Upper lobe of left lung (tissue), 6 donors: Measurements from ENCODE around the gene FGA. TPM values are rescaled to one million over a fixed set of nuclear protein-coding genes. Genes with fewer than 3 reads are reported as not detected.

Experiments used
- ATAC-seq, 2 donors: fragments of 200-7000 bp; cut with Tn5 transposase; one replicate each; pipeline ENCODE4 v1.9.1; 2022; ENCODE audit warnings: mild to moderate bottlenecking in 2 of 2, moderate library complexity in 2 of 2; ENCODE audit not compliant: low FRiP score in 2 of 2
- DNase-seq, 2 donors: peaks; one replicate each; pipeline ENCODE4 v3.0.0-alpha.2; 2019 to 2020
- H3K27ac ChIP-seq, 4 donors: fragments of 200-600 bp; sonication (generic); one replicate each; pipeline ENCODE4 v1.5.1; 2016 to 2019
- H3K27me3 ChIP-seq, 4 donors: fragments of 200-600 bp; sonication (generic); one replicate each; pipeline ENCODE4 v1.5.1; 2017 to 2019
- H3K36me3 ChIP-seq, 4 donors: fragments of 200-600 bp; sonication (generic); one replicate each; pipeline ENCODE4 v1.5.1; 2016 to 2019
- H3K4me1 ChIP-seq, 4 donors: fragments of 200-600 bp; sonication (generic); one replicate each; pipeline ENCODE4 v1.5.1; 2018 to 2019
- H3K4me3 ChIP-seq, 4 donors: fragments of 200-600 bp; sonication (generic); one replicate each; pipeline ENCODE4 v1.5.1; 2017 to 2019; ENCODE audit warnings: mild to moderate bottlenecking in 2 of 4, moderate library complexity in 1 of 4
- H3K9me3 ChIP-seq, 4 donors: fragments of 200-600 bp; sonication (generic); one replicate each; pipeline ENCODE4 v1.5.1; 2018 to 2019
- CTCF ChIP-seq, 6 experiments: fragments of 450-650 bp in 4 of 6; fragments of 200-600 bp in 2 of 6; sonication (generic) in 2 of 6; IDR thresholded peaks; one replicate each; pipeline ENCODE4 v1.5.1; 2016 to 2019; ENCODE audit warnings: antibody characterized with exemption in 6 of 6
- EP300 ChIP-seq, 4 donors: sonication (generic); formaldehyde crosslinking; IDR thresholded peaks; one replicate each; pipeline ENCODE4 v1.5.1; 2017; ENCODE audit warnings: antibody characterized with exemption in 4 of 4, control low read depth in 2 of 4
- POLR2A ChIP-seq, 4 donors: fragments of 450-650 bp; IDR thresholded peaks; one replicate each; pipeline ENCODE4 v1.5.1; 2016 to 2017; ENCODE audit warnings: antibody characterized with exemption in 4 of 4, mild to moderate bottlenecking in 2 of 4
- POLR2AphosphoS5 ChIP-seq, 2 donors: sonication (generic); formaldehyde crosslinking; IDR thresholded peaks; one replicate each; pipeline ENCODE4 v1.5.1; 2017; ENCODE audit warnings: antibody characterized with exemption in 2 of 2
- WGBS, 2 donors: methylation state at CpG; one replicate each; pipeline ENCODE4 v1.1.5; 2017 to 2018; 5-methylcytosine and 5-hydroxymethylcytosine counted together
- total RNA-seq, 6 donors: library from RNA; depleted of rRNA in 4 of 6; stranded (reverse); fragments of >200 nt in 4 of 6; gene quantifications; one replicate each; pipeline versions ENCODE4 v1.1.0 to v1.2.1, GENCODE V29; 2016 to 2021
- donor health status: DM: no; HTN: no; CAD: no; lungs with moderate emphysema.
- donor health status: DM: no; HTN: yes; CAD: no; lungs with severe emphysema.

Gene FGA
- total RNA-seq, 6 donors from 2014 or later: 1.0 to 30.7 (median 3.6) TPM

- no peaks in the 10 kb centered on the region for H3K9me3 ChIP-seq
- no peaks in the 10 kb centered on the region for H3K27me3 ChIP-seq
- TF ChIP-seq POLR2A (IDR thresholded peaks at IDR 0.05): no peak
- TF ChIP-seq CTCF (IDR thresholded peaks at IDR 0.05): no peak
- TF ChIP-seq POLR2AphosphoS5 (IDR thresholded peaks at IDR 0.05): no peak
- ATAC-seq (no peak), DNase-seq (no peak)
- H3K4me3 ChIP-seq: no peak overlapping the region
- no peak overlapping the region for H3K27ac ChIP-seq
- no peaks in the 10 kb centered on the region for H3K36me3 ChIP-seq
- WGBS, 2 donors: 49 to 53% methylated on average over 4 of the region's 4 CpGs
- no peaks in the 10 kb centered on the region for H3K4me1 ChIP-seq
Measured at GRCh38 chr4:154610582-154610981, 20.0 kb upstream of the FGA start.

DNA sequence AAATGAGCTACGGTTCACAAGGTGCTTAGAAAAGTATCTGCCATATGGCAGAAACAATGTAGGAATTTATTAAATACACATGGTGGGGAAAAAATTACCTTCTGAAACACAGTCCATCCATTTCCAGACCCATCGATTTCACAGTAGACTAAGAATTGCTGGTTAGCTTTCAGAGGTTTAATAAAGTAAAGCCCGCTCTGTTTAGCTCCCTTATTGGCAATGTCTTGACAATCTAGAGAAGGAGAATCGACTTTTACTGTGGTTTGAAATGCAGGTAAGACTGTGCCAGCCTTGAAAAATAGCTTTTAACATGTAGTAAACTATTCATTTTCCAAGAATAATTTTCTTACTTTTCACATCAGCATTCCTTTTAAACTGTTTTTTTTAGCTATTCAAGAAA, 19.0 kb upstream of the FGA start:
- no peaks in the 10 kb centered on the region for H3K9me3 ChIP-seq
- TF ChIP-seq POLR2A (IDR thresholded peaks at IDR 0.05) (no peak), CTCF (IDR thresholded peaks at IDR 0.05) (no peak), POLR2AphosphoS5 (IDR thresholded peaks at IDR 0.05) (no peak), EP300 (IDR thresholded peaks at IDR 0.05) (no peak)
- no peak overlapping the region for H3K27ac ChIP-seq
- DNase-seq (no peak), ATAC-seq (no peak)
- no peak overlapping the region for H3K4me3 ChIP-seq
- WGBS, 2 donors: 87 to 91% methylated on average over 4 of the region's 4 CpGs
- no peaks in the 10 kb centered on the region for H3K27me3 ChIP-seq
- no peaks in the 10 kb centered on the region for H3K36me3 ChIP-seq
- no peaks in the 10 kb centered on the region for H3K4me1 ChIP-seq

- TF ChIP-seq EP300 (IDR thresholded peaks at IDR 0.05) (no peak), CTCF (IDR thresholded peaks at IDR 0.05) (no peak), POLR2A (IDR thresholded peaks at IDR 0.05) (no peak), POLR2AphosphoS5 (IDR thresholded peaks at IDR 0.05) (no peak)
- H3K9me3 ChIP-seq: no peaks in the 10 kb centered on the region
- no peak overlapping the region for H3K27ac ChIP-seq
- H3K4me1 ChIP-seq: no peaks in the 10 kb centered on the region
- no peaks in the 10 kb centered on the region for H3K27me3 ChIP-seq
- no peaks in the 10 kb centered on the region for H3K36me3 ChIP-seq
- ATAC-seq (no peak), DNase-seq (no peak)
- 82 to 93% methylated on average over 3 of the region's 3 CpGs for WGBS, 2 donors
- no peak overlapping the region for H3K4me3 ChIP-seq
Measured at GRCh38 chr4:154608361-154609252, 18.1 kb upstream of the FGA start.

DNA sequence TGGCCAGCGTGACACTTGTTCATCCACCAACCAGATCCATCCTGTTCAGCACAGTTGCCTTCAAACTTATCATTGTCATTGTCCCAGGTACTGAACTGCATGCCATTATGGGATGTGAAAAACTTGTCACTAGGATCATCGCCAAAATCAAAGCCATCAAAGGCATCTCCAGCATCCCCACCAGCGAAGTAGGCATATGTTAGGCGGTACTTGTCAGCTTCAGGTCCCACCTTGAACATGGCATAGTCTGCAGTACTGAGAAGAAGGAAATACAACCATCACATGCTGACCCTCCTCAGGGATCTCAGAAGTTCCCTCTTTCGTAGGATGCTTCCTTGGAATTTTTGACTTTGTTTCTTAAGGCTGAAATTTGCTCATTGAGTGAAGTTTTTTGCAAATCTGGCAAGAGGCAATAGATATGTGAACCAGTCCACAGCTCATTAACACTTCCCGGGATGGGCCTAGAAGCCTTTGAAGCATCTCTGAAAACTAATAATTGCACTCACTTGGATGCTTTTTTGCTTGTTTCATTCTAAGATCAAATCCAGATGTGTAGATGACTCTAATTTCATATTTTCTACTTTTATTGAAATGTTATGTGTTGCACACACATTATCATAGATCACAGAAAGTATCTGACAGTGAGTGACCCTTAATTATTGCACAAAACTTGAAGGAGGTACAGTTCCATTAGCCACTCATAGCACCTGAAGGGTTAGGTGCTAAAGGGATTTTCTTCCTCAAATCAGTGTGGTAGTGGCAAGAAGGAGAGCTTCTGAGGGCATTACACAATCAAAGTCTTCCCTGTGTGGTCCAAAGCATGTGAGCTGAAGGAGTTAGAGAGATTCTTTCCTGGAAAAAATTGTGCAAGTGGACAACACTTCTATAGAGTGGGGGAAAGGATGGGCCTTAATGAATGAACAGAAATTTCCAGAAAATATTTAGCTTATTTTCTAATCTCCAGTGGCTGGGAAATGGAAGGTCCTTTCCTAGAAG, 16.5 kb upstream of the FGA start:
- Histone ChIP-seq H3K27me3 (no peaks in the 10 kb centered on the region), H3K27ac (no peak overlapping the region), H3K4me3 (no peak overlapping the region), H3K4me1 (no peaks in the 10 kb centered on the region), H3K9me3 (no peaks in the 10 kb centered on the region), H3K36me3 (no peaks in the 10 kb centered on the region)
- DNase-seq (no peak), ATAC-seq (no peak)
- no peak for TF ChIP-seq POLR2A (IDR thresholded peaks at IDR 0.05)
- TF ChIP-seq EP300 (IDR thresholded peaks at IDR 0.05): peak in 1 of 4 donors; percentile 9
- WGBS, 2 donors: 90% methylated on average over 6 of the region's 6 CpGs

DNA sequence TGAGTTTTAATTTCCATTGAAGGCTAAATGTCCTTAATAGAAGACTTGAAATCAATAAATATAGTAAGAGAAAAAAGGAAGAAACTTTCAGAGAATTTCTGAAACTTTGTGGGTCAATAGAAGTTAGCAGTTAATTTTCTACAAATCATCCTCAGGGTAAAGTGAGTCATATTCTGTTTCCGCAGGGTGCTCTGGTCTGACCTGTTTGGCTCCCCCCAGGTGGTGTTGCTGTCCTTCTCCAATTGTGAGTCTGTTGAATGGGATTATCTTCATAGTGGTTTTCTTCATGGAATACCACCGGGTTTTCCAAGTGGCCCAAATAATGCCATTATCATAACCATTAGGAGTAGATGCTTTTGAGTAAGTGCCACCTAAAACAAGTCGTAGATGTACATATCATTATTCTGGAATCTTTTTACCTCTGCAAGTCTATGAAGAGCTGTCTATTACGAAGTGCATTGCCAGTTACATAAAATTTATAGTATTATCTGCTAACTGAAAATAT, 14.2 kb upstream of the FGA start:
- no peaks in the 10 kb centered on the region for H3K36me3 ChIP-seq
- no peak for DNase-seq
- WGBS, 2 donors: 88 to 91% methylated on average over 4 of the region's 4 CpGs
- no peaks in the 10 kb centered on the region for H3K9me3 ChIP-seq
- no peaks in the 10 kb centered on the region for H3K27me3 ChIP-seq
- H3K27ac ChIP-seq: no peak overlapping the region
- no peak overlapping the region for H3K4me3 ChIP-seq
- TF ChIP-seq EP300 (IDR thresholded peaks at IDR 0.05) (no peak), POLR2A (IDR thresholded peaks at IDR 0.05) (no peak), POLR2AphosphoS5 (IDR thresholded peaks at IDR 0.05) (no peak), CTCF (IDR thresholded peaks at IDR 0.05) (no peak)
- ATAC-seq: no peak
- H3K4me1 ChIP-seq: no peaks in the 10 kb centered on the region
